NCI-H2196 (cell line): Measurements from ENCODE around the gene SLC24A4.
A peak's percentile ranks its signal among the peaks of the same experiment; 100 is the strongest.

Experiments used
- DNase-seq: peaks from one replicate; lab custom pipeline; 2025; ENCODE audit not compliant: unreplicated experiment; lab: John Stamatoyannopoulos, UW

The SLC24A4 gene

DNA sequence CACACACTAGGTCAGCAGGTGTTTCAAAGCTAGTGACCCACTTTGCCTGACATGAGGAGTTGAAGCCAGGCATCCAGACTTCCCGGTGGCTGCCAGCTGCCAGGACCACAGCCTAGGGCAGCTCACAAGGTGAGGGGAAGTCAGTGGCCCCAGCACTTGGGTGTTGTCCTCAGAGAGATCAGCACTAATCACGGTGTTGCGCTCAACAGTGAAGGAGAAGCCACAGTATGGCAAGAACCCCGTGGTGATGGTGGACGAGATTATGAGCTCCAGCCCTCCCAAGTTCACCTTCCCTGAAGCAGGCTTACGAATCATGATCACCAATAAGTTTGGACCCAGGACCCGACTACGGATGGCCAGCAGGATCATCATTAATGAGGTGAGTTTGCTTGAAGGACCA lies 130.7 kb downstream of the SLC24A4 start:
- DNase-seq = no peak

DNA sequence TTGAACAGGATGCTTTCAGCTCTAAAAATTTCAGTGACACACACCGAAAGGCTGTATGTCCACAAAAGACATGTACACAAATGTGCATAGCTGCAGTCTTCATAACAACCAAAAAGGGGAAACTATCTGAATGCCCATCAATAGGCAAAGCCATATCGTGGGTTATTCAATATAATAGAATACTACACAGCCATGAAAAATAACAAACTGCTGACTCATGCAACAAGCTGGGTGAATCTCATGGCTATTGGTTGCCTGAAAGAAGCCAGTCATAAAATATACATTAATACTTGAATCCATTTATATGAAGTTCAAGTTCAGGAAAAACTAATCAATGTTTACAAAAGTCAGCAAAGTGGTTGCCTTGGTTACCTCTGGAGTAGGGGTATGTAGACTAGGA lies 132.3 kb downstream of the SLC24A4 start:
- DNase-seq = no peak

DNA sequence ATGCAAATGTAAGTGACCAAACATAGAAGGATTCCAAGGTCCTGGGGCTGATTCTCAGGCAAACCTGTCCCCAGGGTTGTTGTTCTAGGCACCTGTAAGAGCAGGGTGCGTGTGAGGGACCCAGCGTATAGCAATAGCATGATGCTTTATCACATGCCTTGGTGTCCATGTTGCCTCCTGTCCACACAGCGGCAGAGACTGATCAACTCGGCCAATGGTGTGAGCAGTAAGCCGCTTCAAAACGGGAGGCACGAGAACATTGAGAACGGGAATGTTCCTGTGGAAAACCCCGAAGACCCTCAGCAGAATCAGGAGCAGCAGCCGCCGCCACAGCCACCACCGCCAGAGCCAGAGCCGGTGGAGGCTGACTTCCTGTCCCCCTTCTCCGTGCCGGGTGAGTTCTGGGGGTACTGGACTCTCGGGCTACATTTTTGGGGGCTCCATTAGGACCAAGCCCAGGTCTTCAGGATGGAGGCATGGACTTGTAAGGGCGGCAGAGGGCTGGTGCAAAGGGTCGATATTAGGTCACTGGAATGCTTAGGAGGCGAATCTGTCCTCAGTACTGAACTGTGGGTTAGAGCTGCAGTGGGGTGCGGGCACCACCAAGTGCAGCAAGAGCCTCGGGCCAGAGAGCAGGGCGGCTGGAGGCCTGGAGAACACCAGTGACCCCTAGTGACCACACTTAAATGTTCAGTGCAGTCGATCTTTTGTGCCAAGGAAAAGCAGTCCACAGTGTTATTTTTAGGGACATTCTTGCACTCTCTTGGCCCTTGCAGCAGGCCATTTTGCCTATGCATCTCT lies 133.4 kb downstream of the SLC24A4 start:
- peak; percentile 16 for DNase-seq

DNA sequence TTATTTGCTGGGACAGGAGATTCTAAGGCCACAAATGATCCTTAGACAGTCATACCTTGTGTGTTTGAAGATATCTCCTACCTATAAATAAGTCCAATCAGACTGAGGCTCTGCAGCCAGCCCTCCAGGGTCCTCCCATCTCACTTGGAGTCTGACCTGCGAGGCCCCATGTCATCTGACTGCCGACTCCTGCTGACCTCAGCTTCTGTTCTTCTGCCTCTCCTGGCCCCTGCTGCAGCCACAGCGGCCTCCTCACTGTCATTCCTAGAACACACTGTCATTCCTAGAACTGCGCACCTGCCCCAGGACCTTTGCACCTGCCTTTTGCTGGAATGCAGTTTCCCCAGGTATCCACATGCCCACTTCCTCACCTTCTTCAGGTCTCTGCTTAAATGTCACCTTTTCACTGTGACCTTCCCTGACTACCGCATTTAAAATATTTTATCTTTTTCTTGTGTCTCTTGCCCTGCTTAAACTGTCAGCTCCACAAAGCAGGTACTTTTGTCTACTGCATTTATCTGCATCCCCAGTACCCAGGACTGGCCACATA lies 134.1 kb downstream of the SLC24A4 start:
- no peak for DNase-seq

DNA sequence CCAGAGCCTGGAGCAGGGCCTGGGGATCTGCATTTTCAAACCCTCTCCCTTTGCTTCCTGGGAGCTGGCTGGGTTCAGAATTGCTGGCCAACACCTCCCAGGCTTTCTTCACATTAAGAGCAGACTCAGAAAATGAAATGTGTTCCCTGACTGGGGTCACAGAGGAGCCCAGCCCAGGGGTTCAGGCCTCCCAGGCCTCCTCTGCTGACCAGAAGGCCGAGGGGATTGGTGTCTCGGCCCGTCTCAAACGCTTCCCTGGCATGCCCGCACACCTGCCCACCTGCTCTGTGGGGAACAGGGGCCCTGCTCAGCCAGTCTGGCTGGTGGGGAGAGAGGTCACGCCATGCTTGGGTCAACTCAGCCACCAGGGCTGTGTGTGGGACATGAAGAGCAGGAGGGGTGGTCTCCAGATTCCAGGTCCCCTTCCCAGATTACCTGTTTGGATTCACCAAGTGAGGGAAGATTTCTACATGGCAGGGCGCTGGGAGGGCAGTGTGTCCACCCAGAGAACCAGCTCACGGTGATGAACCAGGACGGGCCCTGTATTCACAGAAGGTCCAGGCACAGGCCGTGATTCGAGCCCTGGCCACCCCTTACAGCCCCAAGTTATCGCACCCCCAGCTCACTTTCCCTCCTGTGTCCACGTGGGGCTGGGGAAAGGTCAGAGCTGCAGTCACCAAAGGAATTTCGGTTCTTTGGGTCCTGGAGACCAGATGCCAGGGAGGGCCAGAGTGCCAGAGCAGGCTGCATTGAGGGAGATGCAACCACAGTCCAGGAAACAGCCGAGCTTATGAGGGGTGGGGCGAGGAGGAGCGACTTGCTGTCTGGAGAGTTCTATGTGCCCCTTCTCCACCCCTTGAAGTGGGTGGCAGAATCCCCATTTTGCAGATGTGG lies 135.4 kb downstream of the SLC24A4 start:
- no peak for DNase-seq

DNA sequence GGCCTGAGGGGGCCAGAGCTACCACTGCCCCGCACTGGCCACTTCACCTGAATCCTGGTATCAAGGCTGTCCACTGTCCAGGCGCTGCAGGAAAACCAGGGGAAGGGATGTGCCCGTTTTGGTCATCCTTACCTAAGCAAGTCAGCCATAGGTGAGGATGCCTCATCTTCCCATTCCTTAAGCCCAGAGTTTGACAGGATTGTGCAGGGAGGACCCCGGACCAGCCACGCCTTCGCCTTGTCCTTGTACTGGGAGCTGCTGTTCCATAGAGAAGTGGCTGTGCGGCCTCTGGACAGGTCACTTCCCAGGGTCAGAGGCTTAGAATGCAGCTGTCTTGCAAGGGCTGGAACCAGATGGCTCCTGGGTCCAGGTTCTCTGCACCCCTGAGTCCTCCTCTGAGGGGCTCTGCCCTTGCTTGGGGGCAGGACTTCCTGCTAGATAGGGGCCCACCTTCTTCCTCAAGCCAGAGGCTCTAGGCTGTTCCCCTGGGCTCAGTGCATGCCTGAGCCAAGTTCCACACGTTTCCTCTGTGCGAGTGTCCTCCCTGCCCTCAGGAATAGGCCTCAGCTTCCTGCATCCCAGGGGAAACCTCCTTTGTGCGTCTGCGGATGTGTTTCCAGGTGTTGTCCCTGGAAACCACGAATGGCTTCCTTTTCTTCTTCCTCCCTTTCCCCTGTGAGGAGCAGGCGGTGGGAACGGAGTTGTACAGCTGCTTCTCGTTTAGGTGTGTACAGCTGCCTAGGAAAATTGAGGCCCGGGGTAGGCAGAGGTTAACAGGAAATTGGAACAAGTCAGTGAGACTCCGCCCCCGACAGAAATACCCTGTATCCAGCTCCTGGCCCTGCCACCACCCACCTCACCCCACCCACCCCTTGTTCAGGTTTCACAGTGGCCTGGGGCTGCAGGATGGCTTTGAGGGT lies 136.3 kb downstream of the SLC24A4 start:
- no peak for DNase-seq

DNA sequence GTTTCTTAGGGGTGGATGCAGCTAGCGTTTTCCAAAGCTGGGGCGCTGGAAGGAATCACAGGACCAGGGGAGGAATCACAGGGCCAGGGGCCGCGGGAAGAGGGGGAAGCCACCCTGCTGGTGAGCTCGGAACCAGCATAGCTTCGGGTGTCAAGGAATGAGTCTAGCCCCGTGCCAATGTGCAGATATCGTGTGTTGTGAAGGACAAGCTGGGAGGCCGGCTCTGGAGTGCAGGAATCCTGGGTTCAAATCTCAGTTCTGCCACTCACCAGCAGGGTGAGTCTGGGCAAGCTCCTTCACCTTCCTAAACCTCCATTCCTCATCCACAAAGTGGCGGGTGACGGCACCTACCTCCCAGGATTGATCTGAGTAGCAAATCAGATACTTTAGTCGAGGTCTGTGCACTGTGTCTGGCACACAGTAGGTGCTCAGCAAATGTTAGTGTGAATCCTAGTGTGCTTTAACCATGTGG lies 137.0 kb downstream of the SLC24A4 start:
- DNase-seq = no peak

DNA sequence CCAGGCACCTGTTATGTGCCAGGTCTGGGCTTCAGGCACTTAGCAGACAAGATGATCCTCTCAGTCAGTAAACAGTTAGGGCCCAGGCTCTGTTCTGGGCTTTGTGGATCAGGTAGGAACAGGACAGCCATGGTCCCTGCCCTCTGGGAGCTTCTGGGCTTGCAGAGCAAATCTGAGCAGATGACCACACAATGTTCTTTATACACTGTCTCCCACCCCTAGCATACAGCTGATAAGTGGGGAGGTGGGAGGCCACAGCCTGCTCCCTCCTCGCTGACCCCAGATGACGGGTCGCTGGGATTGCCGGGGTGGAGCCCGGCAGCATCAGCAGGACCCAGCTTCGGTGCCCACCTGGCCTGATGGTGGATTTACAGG lies 137.6 kb downstream of the SLC24A4 start:
- no peak for DNase-seq

DNA sequence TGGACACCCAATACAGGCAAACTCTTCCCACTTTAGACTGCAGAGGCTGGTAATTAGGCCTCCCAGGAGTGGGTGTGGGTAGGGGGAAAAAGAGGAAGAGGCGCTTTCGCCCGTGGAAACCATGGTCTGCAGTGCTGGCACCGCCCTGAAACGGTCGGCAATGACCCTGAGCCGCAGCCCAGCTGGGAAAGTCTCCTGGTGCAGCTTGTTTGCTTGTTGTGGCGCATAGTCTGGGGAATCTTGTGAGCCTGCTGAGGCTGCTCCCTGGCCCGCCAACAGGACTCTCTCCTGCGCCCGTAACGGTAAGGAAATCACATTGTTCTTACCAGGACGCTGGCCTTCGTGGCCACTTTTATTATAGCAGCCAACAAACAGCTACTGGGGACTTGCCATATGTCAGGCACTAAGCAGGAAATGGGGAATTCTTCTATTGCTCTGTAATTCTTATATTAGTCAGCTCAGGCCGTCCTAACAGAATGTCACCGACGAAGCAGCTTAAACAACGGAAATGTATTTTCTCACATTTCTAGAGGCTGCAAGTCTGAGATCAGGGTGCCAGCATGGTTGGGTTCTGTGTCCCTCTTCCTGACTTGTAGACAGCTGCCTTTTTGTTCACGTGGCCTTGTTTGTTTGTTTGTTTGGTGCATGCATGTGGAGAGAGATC lies 138.1 kb downstream of the SLC24A4 start:
- DNase-seq = no peak

DNA sequence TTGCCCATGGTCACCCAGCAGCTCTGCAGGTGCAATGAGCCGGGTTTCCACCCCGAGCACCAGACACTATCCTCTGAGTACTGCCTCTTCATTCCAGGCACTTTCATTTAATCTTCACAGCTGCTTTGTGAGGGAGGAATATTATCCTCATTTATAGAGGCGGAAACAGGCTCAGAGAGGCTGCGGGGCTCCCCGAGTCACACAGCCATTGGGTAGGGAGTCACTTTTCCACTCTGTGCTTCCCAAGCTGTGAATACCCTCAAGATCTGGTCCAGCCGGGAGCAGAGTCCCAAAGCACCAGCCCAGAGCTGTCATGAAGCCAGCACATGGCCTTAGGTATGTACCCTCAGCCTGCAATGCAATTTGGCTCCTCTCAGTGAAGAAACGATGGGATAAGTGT lies 138.9 kb downstream of the SLC24A4 start:
- no peak for DNase-seq

DNA sequence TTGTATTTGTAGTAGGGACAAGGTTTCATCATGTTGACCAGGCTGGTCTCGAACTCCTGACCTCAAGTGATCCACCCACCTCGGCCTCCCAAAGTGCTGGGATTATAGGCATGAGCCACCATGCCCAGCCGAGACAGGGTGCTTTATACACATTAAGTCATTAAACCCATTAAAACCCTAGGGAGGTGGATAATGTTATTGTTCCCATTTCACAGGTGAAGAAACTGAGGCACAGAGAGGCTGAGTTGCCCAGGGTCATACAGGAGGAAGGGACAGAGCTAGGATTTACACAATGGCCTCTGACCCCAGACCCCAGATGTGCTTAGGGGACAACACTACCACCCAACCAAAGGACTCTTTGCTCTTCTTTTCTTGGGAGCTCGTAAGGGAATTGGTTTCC lies 139.6 kb downstream of the SLC24A4 start:
- DNase-seq = no peak

DNA sequence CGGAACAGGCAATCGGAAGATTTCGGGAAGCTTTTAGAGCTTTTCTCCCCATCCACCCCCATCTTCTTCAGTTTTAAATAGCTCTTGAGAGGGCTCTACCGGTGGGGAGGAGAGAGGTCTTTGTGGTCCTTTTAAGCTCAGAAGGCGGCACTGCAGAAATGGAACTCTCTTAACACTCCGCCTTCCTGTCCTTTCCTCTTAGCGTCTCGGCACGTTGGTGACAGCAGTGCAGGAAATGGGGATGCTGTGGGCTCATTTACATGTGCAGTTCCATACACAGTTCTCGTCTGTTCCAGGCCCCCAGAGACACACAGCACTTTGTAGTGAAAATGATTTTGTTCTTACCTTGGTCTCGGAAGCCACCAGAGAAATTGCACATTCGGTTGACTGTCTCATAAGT lies 140.2 kb downstream of the SLC24A4 start:
- DNase-seq = no peak

DNA sequence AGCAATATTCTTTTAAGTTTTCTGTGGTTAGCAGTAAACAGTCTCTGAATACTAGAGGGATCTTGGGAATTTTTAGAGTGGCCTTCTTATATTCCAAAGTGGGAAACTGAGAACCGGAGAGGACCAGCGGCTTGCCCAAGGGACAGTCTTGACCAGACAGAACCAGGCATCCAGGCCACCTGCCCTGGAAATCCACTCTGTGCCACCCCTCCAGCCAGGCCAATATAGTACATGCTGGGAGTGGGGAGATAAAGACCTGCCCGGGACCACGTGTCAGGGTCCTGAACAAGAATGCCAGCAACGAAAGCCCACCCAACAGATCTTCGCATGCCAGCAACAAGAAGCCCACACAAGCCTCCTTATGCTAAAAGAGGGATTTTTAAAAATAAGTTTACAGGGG lies 141.2 kb downstream of the SLC24A4 start:
- no peak for DNase-seq

DNA sequence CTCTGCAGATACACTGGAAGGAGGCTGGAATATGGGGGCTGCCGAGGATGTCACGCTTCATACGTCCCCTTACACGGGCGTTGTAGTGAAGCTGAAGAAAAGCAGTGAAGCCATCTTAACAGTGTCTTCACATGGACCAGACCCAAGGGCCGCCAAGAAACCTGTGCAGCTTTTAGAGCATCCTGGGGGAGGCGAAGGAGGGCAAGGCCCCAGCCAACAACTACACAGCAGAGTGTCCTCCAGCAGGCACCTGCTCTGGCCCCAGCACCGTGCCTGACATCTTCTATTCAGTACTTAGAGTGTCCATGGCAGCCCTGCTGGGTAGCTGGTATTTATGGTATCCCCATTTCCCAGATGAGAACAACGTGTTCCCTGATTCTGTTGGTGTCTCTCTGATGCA lies 141.8 kb downstream of the SLC24A4 start:
- no peak for DNase-seq

DNA sequence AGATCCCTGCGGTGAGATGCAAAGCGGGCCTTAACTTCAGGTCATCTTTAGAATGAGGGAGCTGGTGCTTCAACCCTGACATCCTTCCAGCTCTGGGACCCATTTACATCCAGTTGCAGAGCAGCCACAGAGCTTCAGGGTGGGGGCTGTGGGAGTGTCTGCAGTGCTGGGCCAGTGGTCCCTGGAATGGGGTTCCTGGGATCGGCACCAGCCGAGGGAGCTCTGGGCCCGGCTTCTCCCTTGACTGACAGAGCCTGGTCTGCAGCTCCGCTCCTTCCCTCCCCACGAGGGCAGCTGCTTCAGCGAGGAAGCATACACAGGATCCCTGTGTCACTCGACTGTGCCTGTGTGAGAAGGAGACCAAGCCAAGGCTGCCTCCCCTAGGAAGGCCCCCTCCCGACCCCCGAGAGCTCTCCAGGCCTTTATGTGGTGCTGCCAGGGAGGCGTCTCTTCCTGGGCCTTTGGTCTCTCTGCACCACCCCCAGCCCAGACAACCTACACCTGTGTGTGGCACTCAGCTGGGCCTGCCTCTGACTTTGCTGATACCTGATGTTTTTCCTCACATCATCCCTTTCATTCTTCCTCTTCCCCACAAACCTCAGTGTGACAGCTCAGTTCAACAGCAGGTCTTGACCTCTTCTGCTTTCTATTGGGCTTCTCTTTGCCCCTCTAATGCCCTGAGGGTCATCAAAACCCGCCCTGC lies 142.5 kb downstream of the SLC24A4 start:
- DNase-seq = no peak

DNA sequence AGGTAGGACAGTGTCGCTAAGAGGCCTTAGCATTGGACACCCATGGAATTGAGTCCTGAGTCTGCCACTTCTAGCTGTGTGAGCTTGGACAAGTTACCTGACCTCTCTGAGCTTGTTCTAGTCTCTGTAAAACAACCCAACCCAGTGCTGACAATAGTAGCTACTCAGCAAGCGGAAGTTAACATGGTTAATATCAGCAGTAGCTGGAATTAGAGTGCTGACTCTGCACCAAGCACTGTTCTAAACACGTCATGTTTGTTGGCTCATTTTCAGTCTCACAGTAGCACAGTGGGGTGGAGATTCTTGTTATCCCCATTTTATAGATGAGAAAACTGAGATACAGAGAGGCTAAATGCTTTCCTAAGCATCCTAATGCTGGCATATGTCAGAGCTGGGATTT lies 143.1 kb downstream of the SLC24A4 start:
- DNase-seq = no peak

DNA sequence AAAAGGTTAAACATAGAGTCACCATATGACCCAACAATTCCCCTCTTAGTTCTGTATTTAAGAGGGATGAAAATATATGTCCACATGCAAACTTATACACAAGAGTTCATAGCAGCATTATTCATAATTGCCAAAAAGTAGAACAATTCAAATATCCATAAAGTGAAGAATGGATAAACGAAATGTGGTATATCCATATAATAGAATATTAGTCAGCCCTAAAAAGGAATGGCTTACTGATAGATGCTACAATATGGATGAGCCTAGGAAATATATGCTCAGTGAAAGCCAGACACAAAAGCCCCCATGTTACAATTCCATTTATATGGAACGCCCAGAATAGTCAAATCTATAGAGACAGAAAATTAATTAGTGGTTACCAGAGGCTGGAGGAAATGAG lies 146.6 kb downstream of the SLC24A4 start:
- DNase-seq = no peak

DNA sequence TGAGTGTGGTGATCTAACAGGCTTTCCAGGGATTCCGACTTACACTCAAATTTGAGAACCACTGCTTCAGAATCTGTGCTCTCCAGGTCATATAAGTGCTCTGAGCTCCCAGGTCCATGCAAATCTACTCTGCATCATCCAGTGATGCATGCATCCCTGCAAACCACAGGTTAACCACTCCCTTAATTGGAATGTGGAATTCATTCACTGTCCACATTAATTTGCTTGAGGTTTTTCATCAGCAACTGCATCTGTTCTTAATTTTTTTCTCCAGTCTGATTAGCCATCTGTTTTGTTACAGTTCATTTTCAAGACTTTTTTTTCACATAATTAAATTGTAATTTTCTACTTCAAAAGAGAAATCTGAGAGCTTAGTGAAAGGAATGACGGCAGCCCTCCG lies 147.2 kb downstream of the SLC24A4 start:
- DNase-seq = no peak

DNA sequence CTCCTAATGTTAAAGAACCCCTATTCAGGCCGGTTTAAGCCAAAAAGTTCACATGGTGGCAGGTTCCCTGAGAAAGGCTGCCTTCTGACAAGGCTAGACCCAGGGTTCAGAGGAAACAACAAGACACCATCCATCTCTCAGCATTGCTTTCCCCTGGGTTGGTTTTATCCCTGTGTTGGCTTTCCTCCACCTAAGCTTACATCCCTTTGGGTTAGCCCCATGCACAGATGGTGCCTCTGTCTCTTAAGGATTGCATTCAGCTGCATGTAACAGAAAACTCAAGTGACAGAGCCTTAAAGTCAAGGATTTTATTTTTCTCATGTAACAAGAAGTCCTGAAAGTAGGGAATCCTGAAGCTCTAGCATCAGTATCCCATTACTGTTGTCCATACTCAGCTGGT lies 147.8 kb downstream of the SLC24A4 start:
- DNase-seq = no peak

DNA sequence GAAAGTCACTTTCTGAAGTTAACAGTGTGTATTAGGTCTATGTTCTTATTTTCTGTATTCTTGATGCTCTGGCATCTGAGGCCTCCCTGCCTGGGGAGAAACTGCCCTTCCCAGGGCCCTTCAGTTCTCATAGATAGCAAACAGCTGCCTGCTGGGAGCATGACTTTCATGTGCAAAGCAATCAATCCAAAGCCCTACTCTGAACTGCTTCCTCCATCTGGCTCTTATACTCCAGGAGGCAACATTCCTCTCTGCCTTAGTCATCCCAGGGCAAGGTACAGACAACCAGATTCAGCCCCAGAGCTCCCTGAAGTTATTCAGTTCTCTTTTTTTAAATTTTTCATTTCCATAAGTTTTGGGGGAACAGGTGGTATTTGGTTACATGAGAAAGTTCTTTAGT lies 149.0 kb downstream of the SLC24A4 start:
- DNase-seq = no peak
